ENCODE measurements around the gene UBE2E2.

The UBE2E2 gene

DNA sequence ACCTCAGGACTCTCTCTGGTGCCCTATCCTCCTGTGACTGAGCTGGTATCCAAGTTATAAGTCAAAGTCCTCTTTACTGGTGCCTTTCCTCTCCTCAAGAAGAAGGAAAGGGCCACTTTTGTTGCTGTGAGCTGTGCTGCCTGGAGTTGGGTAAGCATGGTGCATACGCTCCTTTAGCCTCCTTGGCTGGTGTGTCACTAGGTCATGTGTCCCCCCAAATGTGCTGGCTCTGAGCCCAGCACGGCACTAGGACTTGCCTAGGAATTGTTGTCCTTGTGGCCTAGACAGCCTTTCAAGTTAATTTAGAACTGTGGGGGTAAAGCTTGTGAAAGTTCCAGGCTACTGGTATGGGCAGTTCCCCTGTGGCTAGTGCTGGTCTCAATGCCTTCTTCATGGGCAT lies 113.8 kb downstream of the UBE2E2 start:
- TF ChIP-seq TAF1 (IDR thresholded peaks at IDR 0.05; ENCODE audit: borderline replicate concordance, insufficient read depth, low read length) (no peak), SIN3A (IDR thresholded peaks at IDR 0.05; ENCODE audit: borderline replicate concordance, insufficient read depth, low read length) (no peak), POLR2AphosphoS5 (IDR thresholded peaks at IDR 0.05; ENCODE audit: low read depth, low read length) (no peak), FOXP2 (optimal IDR thresholded peaks at IDR 0.05; ENCODE audit: borderline replicate concordance, extremely low read depth, extremely low read length, insufficient read depth) (no peak)
- TF ChIP-seq, protein P1, sequence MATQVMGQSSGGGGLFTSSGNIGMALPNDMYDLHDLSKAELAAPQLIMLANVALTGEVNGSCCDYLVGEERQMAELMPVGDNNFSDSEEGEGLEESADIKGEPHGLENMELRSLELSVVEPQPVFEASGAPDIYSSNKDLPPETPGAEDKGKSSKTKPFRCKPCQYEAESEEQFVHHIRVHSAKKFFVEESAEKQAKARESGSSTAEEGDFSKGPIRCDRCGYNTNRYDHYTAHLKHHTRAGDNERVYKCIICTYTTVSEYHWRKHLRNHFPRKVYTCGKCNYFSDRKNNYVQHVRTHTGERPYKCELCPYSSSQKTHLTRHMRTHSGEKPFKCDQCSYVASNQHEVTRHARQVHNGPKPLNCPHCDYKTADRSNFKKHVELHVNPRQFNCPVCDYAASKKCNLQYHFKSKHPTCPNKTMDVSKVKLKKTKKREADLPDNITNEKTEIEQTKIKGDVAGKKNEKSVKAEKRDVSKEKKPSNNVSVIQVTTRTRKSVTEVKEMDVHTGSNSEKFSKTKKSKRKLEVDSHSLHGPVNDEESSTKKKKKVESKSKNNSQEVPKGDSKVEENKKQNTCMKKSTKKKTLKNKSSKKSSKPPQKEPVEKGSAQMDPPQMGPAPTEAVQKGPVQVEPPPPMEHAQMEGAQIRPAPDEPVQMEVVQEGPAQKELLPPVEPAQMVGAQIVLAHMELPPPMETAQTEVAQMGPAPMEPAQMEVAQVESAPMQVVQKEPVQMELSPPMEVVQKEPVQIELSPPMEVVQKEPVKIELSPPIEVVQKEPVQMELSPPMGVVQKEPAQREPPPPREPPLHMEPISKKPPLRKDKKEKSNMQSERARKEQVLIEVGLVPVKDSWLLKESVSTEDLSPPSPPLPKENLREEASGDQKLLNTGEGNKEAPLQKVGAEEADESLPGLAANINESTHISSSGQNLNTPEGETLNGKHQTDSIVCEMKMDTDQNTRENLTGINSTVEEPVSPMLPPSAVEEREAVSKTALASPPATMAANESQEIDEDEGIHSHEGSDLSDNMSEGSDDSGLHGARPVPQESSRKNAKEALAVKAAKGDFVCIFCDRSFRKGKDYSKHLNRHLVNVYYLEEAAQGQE (IDR thresholded peaks at IDR 0.05; ENCODE audit: insufficient read depth in 1 of 2, low read depth in 2 of 2, low read length in 2 of 2): no peak

DNA sequence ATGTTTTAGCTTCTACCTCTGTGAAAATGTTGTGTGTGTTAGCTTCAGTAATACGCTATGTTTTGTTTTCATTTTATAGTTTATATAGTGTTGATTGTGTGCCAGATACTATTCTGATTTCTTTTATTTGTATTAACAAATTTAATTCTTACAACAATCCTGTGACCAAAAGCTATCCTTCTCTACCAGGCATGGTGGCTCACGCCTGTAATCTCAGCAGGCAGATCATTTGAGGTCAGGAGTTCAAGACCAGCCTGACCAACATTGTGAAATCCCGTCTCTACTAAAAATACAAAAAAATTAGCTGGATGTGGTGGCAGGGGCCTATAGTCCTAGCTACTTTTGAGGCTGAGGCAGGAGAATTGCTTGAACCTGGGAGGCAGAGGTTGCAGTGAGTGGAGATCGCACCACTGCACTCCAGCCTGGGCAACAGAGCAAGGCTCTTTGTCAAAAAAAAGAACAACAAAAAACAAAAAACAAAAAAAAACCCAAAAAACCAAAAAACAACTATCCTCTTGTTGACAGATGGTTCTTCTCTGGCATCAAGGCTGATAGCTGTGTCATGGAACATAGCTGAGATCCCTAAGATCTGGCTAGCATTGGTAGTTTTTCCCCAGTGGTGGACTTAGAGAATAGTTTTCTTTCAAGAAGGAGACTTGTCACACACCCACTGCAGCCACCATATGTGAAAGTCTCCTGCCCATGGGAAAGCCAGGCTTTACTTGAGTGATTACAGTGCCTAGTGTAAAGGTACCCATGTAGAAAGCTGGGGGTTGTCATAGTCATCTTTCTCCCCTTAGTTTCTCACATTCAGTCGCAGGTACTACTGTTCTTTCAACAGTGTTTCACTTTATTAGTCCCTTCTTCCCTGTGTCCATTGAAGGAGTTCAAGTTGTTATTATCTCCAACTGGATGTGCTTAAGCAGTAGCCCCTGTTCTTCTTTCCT lies 116.5 kb downstream of the UBE2E2 start:
- no peak for TF ChIP-seq FOXP2 (optimal IDR thresholded peaks at IDR 0.05; ENCODE audit: borderline replicate concordance, extremely low read depth, extremely low read length, insufficient read depth)
- TF ChIP-seq, protein P1 (IDR thresholded peaks at IDR 0.05; ENCODE audit: insufficient read depth in 1 of 2, low read depth in 2 of 2, low read length in 2 of 2): no peak
- no peak for TF ChIP-seq TAF1 (IDR thresholded peaks at IDR 0.05; ENCODE audit: borderline replicate concordance, insufficient read depth, low read length)
- no peak for TF ChIP-seq SIN3A (IDR thresholded peaks at IDR 0.05; ENCODE audit: borderline replicate concordance, insufficient read depth, low read length)

DNA sequence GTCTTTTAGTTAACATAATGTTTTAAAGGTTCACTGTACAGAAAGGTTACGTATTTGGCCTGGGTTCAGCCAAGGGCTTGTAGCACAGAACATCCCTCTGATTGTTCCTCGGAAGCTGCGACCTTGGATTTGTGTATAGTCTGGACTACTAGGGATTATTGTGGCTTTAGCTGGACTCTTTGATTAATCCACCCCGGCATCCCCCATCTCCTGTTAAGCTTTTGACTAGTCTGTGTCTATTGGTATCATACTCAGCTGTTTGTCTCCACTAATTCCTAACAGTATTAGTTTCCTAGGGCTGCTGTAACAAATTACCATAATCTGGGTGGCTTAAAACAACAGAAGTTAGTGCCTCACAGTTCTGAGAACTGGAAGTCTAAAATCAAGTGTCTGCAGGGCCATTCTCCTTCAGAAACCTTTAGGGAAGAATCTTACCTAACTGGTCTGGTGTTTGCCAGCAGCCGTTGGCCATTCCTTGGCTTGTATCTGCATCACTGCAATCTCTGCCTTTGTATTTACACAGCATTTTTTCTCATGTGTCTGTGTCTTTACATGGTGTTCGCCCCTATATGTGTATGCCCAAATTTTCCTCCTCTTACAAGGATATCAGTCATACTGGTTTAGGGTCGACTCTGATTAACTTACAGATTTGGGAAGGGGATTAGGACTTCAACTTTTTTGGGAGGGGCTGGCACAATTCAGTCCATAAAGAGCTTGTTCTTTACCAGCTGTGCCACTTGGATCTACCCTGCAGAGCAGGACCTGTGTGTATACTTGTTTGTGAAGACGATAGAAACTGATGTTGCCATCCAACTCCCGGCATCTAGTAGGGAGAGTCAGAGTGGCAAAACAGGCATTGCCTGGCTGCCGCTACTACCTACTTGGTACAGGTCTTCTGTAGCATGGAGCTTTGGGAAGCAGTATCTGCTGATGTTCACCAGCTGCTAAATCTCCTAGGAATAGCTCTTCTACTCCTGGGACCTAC lies 117.8 kb downstream of the UBE2E2 start:
- TF ChIP-seq FOXP2 (optimal IDR thresholded peaks at IDR 0.05; ENCODE audit: borderline replicate concordance, extremely low read depth, extremely low read length, insufficient read depth) (no peak), TAF1 (IDR thresholded peaks at IDR 0.05; ENCODE audit: borderline replicate concordance, insufficient read depth, low read length) (no peak), SIN3A (IDR thresholded peaks at IDR 0.05; ENCODE audit: borderline replicate concordance, insufficient read depth, low read length) (no peak), POLR2AphosphoS5 (IDR thresholded peaks at IDR 0.05; ENCODE audit: low read depth, low read length) (no peak)
- TF ChIP-seq, protein P1 (IDR thresholded peaks at IDR 0.05; ENCODE audit: insufficient read depth in 1 of 2, low read depth in 2 of 2, low read length in 2 of 2): no peak

DNA sequence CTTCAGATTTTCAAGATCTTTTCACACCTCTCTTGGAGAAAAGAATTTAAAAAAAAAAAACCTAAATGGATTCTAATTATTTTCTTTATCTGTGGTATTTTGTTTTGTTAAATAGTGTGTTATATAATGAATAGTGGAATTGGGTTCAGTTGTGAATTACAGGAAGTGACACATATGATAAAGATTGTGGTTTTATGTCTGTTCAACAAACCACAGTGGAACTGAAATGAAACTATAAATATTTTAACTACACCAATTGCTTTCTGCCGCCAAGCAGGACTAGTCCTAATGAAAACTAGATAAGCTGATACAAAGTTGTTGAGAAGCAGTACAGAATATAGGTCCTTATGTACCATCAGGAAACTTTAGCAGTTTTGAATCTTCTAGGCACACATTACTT lies 121.6 kb downstream of the UBE2E2 start:
- TF ChIP-seq POLR2AphosphoS5 (IDR thresholded peaks at IDR 0.05; ENCODE audit: low read depth, low read length) (no peak), SIN3A (IDR thresholded peaks at IDR 0.05; ENCODE audit: borderline replicate concordance, insufficient read depth, low read length) (no peak), TAF1 (IDR thresholded peaks at IDR 0.05; ENCODE audit: borderline replicate concordance, insufficient read depth, low read length) (no peak)
- TF ChIP-seq, protein P1 (IDR thresholded peaks at IDR 0.05; ENCODE audit: insufficient read depth in 1 of 2, low read depth in 2 of 2, low read length in 2 of 2): no peak
